Endothelial cell of umbilical vein (primary cell): ENCODE data around the gene KRTAP4-6.

Source experiments
- CTCF ChIP-seq, 2 donors: IDR thresholded peaks; 1 replicate in 1 of 2; 2 replicates in 1 of 2; pipeline ENCODE4 v1.5.1; 2011; ENCODE audit warnings: low read length in 2 of 2, mild to moderate bottlenecking in 2 of 2, moderate library complexity in 2 of 2, control low read depth in 1 of 2, inconsistent platforms in 1 of 2, low read depth in 1 of 2; ENCODE audit not compliant: insufficient read depth in 1 of 2; ENCODE audit errors: extremely low read depth in 1 of 2
- EZH2 ChIP-seq: IDR thresholded peaks from 2 replicates; pipeline ENCODE4 v1.6.1; 2012; ENCODE audit warnings: borderline replicate concordance, low read depth, mild to moderate bottlenecking, moderate library complexity, low read length, inconsistent platforms; ENCODE audit not compliant: severe bottlenecking
- FOS ChIP-seq: IDR thresholded peaks from 2 replicates; pipeline ENCODE4 v1.6.1; 2011; ENCODE audit warnings: mild to moderate bottlenecking, low read length, moderate library complexity, borderline replicate concordance; ENCODE audit not compliant: insufficient read depth
- GATA2 ChIP-seq: IDR thresholded peaks from 2 replicates; pipeline ENCODE4 v1.7.0; 2011; ENCODE audit warnings: low read depth, mild to moderate bottlenecking, moderate library complexity, mixed read lengths, low read length; ENCODE audit not compliant: insufficient read length, insufficient read depth
- MAX ChIP-seq: IDR thresholded peaks from 2 replicates; pipeline ENCODE4 v1.6.1; 2011; ENCODE audit not compliant: insufficient read depth, insufficient read length
- MYC ChIP-seq: IDR thresholded peaks from one replicate; pipeline ENCODE4 v1.6.1; 2011; ENCODE audit warnings: mild to moderate bottlenecking, low read depth, low read length
- POLR2AphosphoS5 ChIP-seq: IDR thresholded peaks from 2 replicates; pipeline ENCODE4 v1.6.1; 2012; ENCODE audit warnings: low read depth, mild to moderate bottlenecking, control low read depth, low read length, moderate library complexity; ENCODE audit not compliant: insufficient read depth

GRCh38 chr17:41176744-41177387, 36.5 kb upstream of the KRTAP4-6 start:
- TF ChIP-seq CTCF (IDR thresholded peaks at IDR 0.05; ENCODE audit: extremely low read depth in 1 of 2, insufficient read depth in 1 of 2, low read depth in 1 of 2, low read length in 2 of 2): no peak
- TF ChIP-seq EZH2: no peak
- no peak for TF ChIP-seq POLR2AphosphoS5
- no peak for TF ChIP-seq FOS
- TF ChIP-seq GATA2: no peak
- no peak for TF ChIP-seq MYC
- no peak for TF ChIP-seq MAX
